IMR-90 (cell line): ENCODE measurements around the gene DTD1. TPM values are rescaled to one million over a fixed set of nuclear protein-coding genes. Genes with fewer than 3 reads are reported as not detected.
A peak's percentile ranks its signal among the peaks of the same experiment; 100 is the strongest.

Source experiments
- ATAC-seq: fragments of 200-7000 bp; cut with Tn5 transposase; 2 replicates; pipeline ENCODE4 v1.9.1; 2020; ENCODE audit warnings: low read depth, mild to moderate bottlenecking, moderate library complexity
- BruUV-seq: library from RNA; stranded (reverse); fragments of 400-500 nt; replicated peaks from 2 replicates; lab custom pipeline; 2021; lab: Mats Ljungman, UMichigan
- CTCF ChIA-PET: fragments of 300-600 bp; formaldehyde crosslinking; extraction: SDS; loops from one replicate; lab custom pipeline; 2021; ENCODE audit warnings: antibody characterized with exemption; lab: Yijun Ruan, JAX
- POLR2A ChIA-PET: fragments of 300-600 bp; sonication (Branson Sonifier 250); formaldehyde crosslinking; loops from one replicate; lab custom pipeline; 2022; ENCODE audit warnings: antibody characterized with exemption; ENCODE audit not compliant: unreplicated experiment; lab: Charles Lee
- DNase-seq: peaks from one replicate; pipeline ENCODE4 v3.0.0; 2013
- H2AFZ ChIP-seq: replicated peaks from 2 replicates; pipeline ENCODE3; 2013; ENCODE audit warnings: low read length, mild to moderate bottlenecking; ENCODE audit not compliant: poor library complexity
- H2AK5ac ChIP-seq: 2 replicates; pipeline ENCODE4 v1.6.1; 2013; ENCODE audit warnings: low read depth, low read length, inconsistent platforms
- H2AK9ac ChIP-seq: replicated peaks from 2 replicates; pipeline ENCODE3; 2013; ENCODE audit warnings: mild to moderate bottlenecking, low read depth, low read length, moderate library complexity; ENCODE audit not compliant: poor library complexity
- H2BK120ac ChIP-seq: 2 replicates; pipeline ENCODE4 v1.6.1; 2013; ENCODE audit warnings: low read depth, low read length, inconsistent platforms
- H2BK15ac ChIP-seq: 3 replicates; pipeline ENCODE4 v1.6.1; 2013; ENCODE audit warnings: low read depth, low read length, inconsistent platforms
- H2BK20ac ChIP-seq: 2 replicates; pipeline ENCODE4 v1.6.1; 2013; ENCODE audit warnings: low read depth, mild to moderate bottlenecking, inconsistent platforms, low read length, moderate library complexity
- H2BK5ac ChIP-seq: 2 replicates; pipeline ENCODE4 v1.6.1; 2013; ENCODE audit warnings: mild to moderate bottlenecking, low read depth, low read length, inconsistent platforms; ENCODE audit not compliant: poor library complexity, severe bottlenecking
- H3K14ac ChIP-seq: replicated peaks from 2 replicates; pipeline ENCODE4 v1.6.1; 2013; ENCODE audit warnings: low read depth, low read length, inconsistent platforms
- H3K18ac ChIP-seq: 2 replicates; pipeline ENCODE4 v1.6.1; 2013; ENCODE audit warnings: low read depth, low read length, control low read depth
- H3K23ac ChIP-seq: 2 replicates; pipeline ENCODE4 v1.6.1; 2013; ENCODE audit warnings: low read depth, low read length, inconsistent platforms
- H3K27ac ChIP-seq: 2 replicates; pipeline ENCODE4 v1.5.1; 2013; ENCODE audit warnings: mild to moderate bottlenecking, control low read depth, low read length; ENCODE audit not compliant: insufficient read depth
- H3K27me3 ChIP-seq: 2 replicates; pipeline ENCODE4 v1.6.1; 2013; ENCODE audit warnings: low read length; ENCODE audit not compliant: control insufficient read depth, insufficient read depth
- H3K36me3 ChIP-seq: 2 replicates; pipeline ENCODE4 v1.6.1; 2013; ENCODE audit warnings: low read length, mixed read lengths; ENCODE audit not compliant: control insufficient read depth, insufficient read depth
- H3K4ac ChIP-seq: 2 replicates; pipeline ENCODE4 v1.6.1; 2013; ENCODE audit warnings: low read depth, low read length, inconsistent platforms
- H3K4me1 ChIP-seq: 2 replicates; pipeline ENCODE4 v1.6.1; 2013; ENCODE audit warnings: low read length, mixed read lengths; ENCODE audit not compliant: control insufficient read depth, insufficient read depth
- H3K4me2 ChIP-seq: 2 replicates; pipeline ENCODE4 v1.6.1; 2013; ENCODE audit warnings: low read depth, mild to moderate bottlenecking, control low read depth, low read length, moderate library complexity
- H3K4me3 ChIP-seq: 2 replicates; pipeline ENCODE4 v1.5.1; 2013; ENCODE audit warnings: low read depth, mild to moderate bottlenecking, control low read depth, low read length, moderate library complexity; ENCODE audit not compliant: insufficient read depth
- H3K56ac ChIP-seq: 2 replicates; pipeline ENCODE4 v1.6.1; 2013; ENCODE audit warnings: low read length, inconsistent platforms; ENCODE audit not compliant: insufficient read depth; ENCODE audit errors: extremely low read depth
- H3K79me1 ChIP-seq, 2 experiments: 2 replicates each; pipeline ENCODE4 v1.6.1; 2013; ENCODE audit warnings: low read length in 2 of 2, inconsistent platforms in 1 of 2, low read depth in 1 of 2
- H3K9ac ChIP-seq: 2 replicates; pipeline ENCODE4 v1.6.1; 2013; ENCODE audit warnings: low read depth, low read length, control low read depth
- H3K9me1 ChIP-seq: 2 replicates; pipeline ENCODE4 v1.6.1; 2013; ENCODE audit warnings: low read length, inconsistent platforms; ENCODE audit not compliant: insufficient read depth
- H3K9me3 ChIP-seq: 2 replicates; pipeline ENCODE4 v1.6.1; 2013; ENCODE audit warnings: low read length; ENCODE audit not compliant: control insufficient read depth, insufficient read depth
- H4K20me1 ChIP-seq: 2 replicates; pipeline ENCODE4 v1.6.1; 2013; ENCODE audit warnings: low read length, inconsistent platforms; ENCODE audit not compliant: insufficient read depth
- H4K5ac ChIP-seq: 2 replicates; pipeline ENCODE4 v1.6.1; 2013; ENCODE audit warnings: mild to moderate bottlenecking, low read depth, low read length, control low read depth
- H4K8ac ChIP-seq, 2 experiments: 2 replicates each; pipeline ENCODE4 v1.6.1; 2013; ENCODE audit warnings: low read depth in 2 of 2, low read length in 2 of 2, control low read depth in 1 of 2, inconsistent platforms in 1 of 2
- H4K91ac ChIP-seq: 2 replicates; pipeline ENCODE4 v1.6.1; 2013; ENCODE audit warnings: low read depth, low read length, inconsistent platforms; ENCODE audit not compliant: insufficient read depth
- ELK1 ChIP-seq: fragments of 150-350 bp; IDR thresholded peaks from 2 replicates; pipeline ENCODE4 v1.6.1; 2016; ENCODE audit warnings: low read depth, mild to moderate bottlenecking, low read length, moderate library complexity, borderline replicate concordance
- MAFK ChIP-seq: IDR thresholded peaks from 2 replicates; pipeline ENCODE4 v1.6.1; 2012; ENCODE audit warnings: low read depth, low read length, improper control_type of control experiment
- RCOR1 ChIP-seq: IDR thresholded peaks from 2 replicates; pipeline ENCODE4 v1.6.1; 2012; ENCODE audit warnings: mild to moderate bottlenecking, low read length, improper control_type of control experiment; ENCODE audit not compliant: insufficient replicate concordance
- WGBS, 2 experiments: methylation state at CpG; one replicate each; pipeline versions ENCODE4 v1.1.5 to v1.1.7; 2013; ENCODE audit warnings: missing lambda C conversion rate in 2 of 2; ENCODE audit not compliant: insufficient read length in 1 of 2; ENCODE audit errors: extremely low coverage in 2 of 2; 5-methylcytosine and 5-hydroxymethylcytosine counted together
- dilution Hi-C: fragments of 300-500 bp; cut with HindIII; formaldehyde crosslinking; loops from one replicate; pipeline ENCODE4 v1.14.3; 2018; ENCODE audit warnings: low sequenced_read_pairs; ENCODE audit not compliant: unreplicated experiment
- in situ Hi-C: fragments of 300-500 bp; cut with MboI; formaldehyde crosslinking; loops from 3 replicates; pipeline ENCODE4 v1.14.3; 2019; ENCODE audit warnings: low sequenced_read_pairs, inconsistent platforms, mixed read lengths
- intact Hi-C: fragments of 100-400 bp; cut with micrococcal nuclease; formaldehyde crosslinking; loops from 2 replicates; pipeline ENCODE4 v1.10.0; 2022
- polyA plus RNA-seq, 3 experiments: library from polyadenylated mRNA; depleted of rRNA; stranded (reverse); fragments of >200 nt; gene quantifications; 2 replicates each; pipeline ENCODE4 v1.2.3, GENCODE V29; 2012; ENCODE audit warnings: low replicate concordance in 1 of 3
- total RNA-seq: library from RNA; depleted of rRNA; stranded (reverse); fragments of >200 nt; gene quantifications from 2 replicates; pipeline ENCODE4 v1.2.3, GENCODE V29; 2012

Gene DTD1
- total and polyA plus RNA-seq, 2 of the 4 experiments (the other 2 are of a cell fraction): 73.1 to 101 TPM

- POLR2A ChIA-PET: no interaction called here
- H2AK5ac ChIP-seq: no peak overlapping the region
- no peak overlapping the region for H4K91ac ChIP-seq
- BruUV-seq: no TSS peak
- no CpG with 5 or more reads among the region's 1 CpG for WGBS, 2 experiments
- no peak overlapping the region for H2AK9ac ChIP-seq
- H3K4me1 ChIP-seq: no peaks in the 10 kb centered on the region
- H3K36me3 ChIP-seq: no peaks in the 10 kb centered on the region; the same call in 1 of the 2 replicates
- no peak overlapping the region for H3K23ac ChIP-seq
- H3K79me1 ChIP-seq: peaks cover 4 to 22% of the 10 kb centered on the region in 2 experiments; a peak in 2 of 4 replicates
- no peak overlapping the region for H3K56ac ChIP-seq
- no peak overlapping the region for H2AFZ ChIP-seq
- DNase-seq (no peak), ATAC-seq (no peak)
- H4K8ac ChIP-seq: no peak overlapping the region
- no peak overlapping the region for H3K4ac ChIP-seq
- H3K9me3 ChIP-seq: no peaks in the 10 kb centered on the region
- no peak overlapping the region for H3K18ac ChIP-seq
- no peak overlapping the region for H2BK120ac ChIP-seq
- no peak overlapping the region for H2BK20ac ChIP-seq
- no peak overlapping the region for H3K4me2 ChIP-seq
- in situ Hi-C loops (no loop called here), intact Hi-C loops (no loop called here), dilution Hi-C loops (no loop called here)
- no peaks in the 10 kb centered on the region; the same call in 1 of the 2 replicates for H3K9me1 ChIP-seq
- no peak for TF ChIP-seq ELK1
- TF ChIP-seq RCOR1: no peak
- 0 out of 2 replicates have a peak, but pooled peaks have one; percentile 6 for TF ChIP-seq MAFK
- CTCF ChIA-PET: no interaction called here
- H3K14ac ChIP-seq: no peak overlapping the region
- no peak overlapping the region for H3K4me3 ChIP-seq
- no peak overlapping the region for H4K5ac ChIP-seq
- no peaks in the 10 kb centered on the region; the same call in 1 of the 2 replicates for H4K20me1 ChIP-seq
- no peak overlapping the region for H3K27ac ChIP-seq
- H2BK15ac ChIP-seq: no peak overlapping the region
- no peak overlapping the region for H3K9ac ChIP-seq
- no peaks in the 10 kb centered on the region for H3K27me3 ChIP-seq
- no peak overlapping the region for H2BK5ac ChIP-seq
Measured at GRCh38 chr20:18731940-18732339, 144.1 kb downstream of the DTD1 start.
